H1 (cell line): ENCODE results near the gene TDRKH. TPM values are rescaled to one million over a fixed set of nuclear protein-coding genes. Genes with fewer than 3 reads are reported as not detected.
"Not testable (repeated sequence)": the region's sequence is repeated elsewhere in the genome, so short reads cannot be mapped to it uniquely, and the experiment has no call there.

Experiments used
- CTCF ChIA-PET: fragments of 300-600 bp; sonication (Branson Sonifier 250); formaldehyde crosslinking; loops from one replicate; lab custom pipeline; 2021; ENCODE audit not compliant: partially characterized antibody; lab: Charles Lee
- POLR2A ChIA-PET: fragments of 300-600 bp; sonication (Branson Sonifier 250); formaldehyde crosslinking; loops from one replicate; lab custom pipeline; 2021; ENCODE audit warnings: inconsistent platforms; ENCODE audit not compliant: partially characterized antibody; lab: Charles Lee
- DNase-seq, 2 experiments: peaks; one replicate each; pipeline versions ENCODE4 v3.0.0 to v3.0.0-alpha.2; 2010 to 2022; ENCODE audit warnings: low spot score in 2 of 2, low read depth in 1 of 2, mixed read lengths in 1 of 2
- FAIRE-seq: peaks from 2 replicates; lab custom pipeline; 2011; peaks lifted over from hg19 to GRCh38; lab: Jason Lieb, UNC
- H2AFZ ChIP-seq: 2 replicates; pipeline ENCODE4 v1.8.1; 2012; ENCODE audit warnings: low read length, inconsistent platforms
- H2AK5ac ChIP-seq: 2 replicates; pipeline ENCODE4 v1.6.1; 2013; ENCODE audit warnings: low read depth, low read length
- H2BK120ac ChIP-seq: replicated peaks from 2 replicates; pipeline ENCODE3; 2013; ENCODE audit warnings: low read depth, low read length, inconsistent platforms
- H2BK12ac ChIP-seq: 2 replicates; pipeline ENCODE4 v1.6.1; 2013; ENCODE audit warnings: low read depth, low read length
- H2BK15ac ChIP-seq: 2 replicates; pipeline ENCODE4 v1.6.1; 2013; ENCODE audit warnings: low read length
- H2BK20ac ChIP-seq: 2 replicates; pipeline ENCODE4 v1.6.1; 2013; ENCODE audit warnings: low read length
- H2BK5ac ChIP-seq: 2 replicates; pipeline ENCODE4 v1.6.1; 2013; ENCODE audit warnings: low read depth, low read length
- H3K14ac ChIP-seq: 2 replicates; pipeline ENCODE4 v1.6.1; 2013; ENCODE audit warnings: inconsistent platforms; ENCODE audit not compliant: insufficient read length
- H3K18ac ChIP-seq: 2 replicates; pipeline ENCODE4 v1.6.1; 2013; ENCODE audit warnings: low read length; ENCODE audit errors: extremely low read depth
- H3K23ac ChIP-seq: 2 replicates; pipeline ENCODE4 v1.6.1; 2013; ENCODE audit warnings: inconsistent platforms; ENCODE audit not compliant: insufficient read length
- H3K23me2 ChIP-seq: 2 replicates; pipeline ENCODE4 v1.6.1; 2013; ENCODE audit warnings: low read depth, low read length
- H3K27ac ChIP-seq: 2 replicates; pipeline ENCODE4 v1.6.1; 2011; ENCODE audit warnings: low read depth, low read length, inconsistent platforms
- H3K27me3 ChIP-seq, 4 experiments: replicated peaks in 1 of 4; 1 replicate in 1 of 4; 2 replicates in 3 of 4; pipeline versions ENCODE4 v1.6.1 to v1.8.1; 2011 to 2013; ENCODE audit warnings: low read length in 3 of 4, mild to moderate bottlenecking in 3 of 4, inconsistent platforms in 2 of 4, mixed read lengths in 2 of 4, moderate library complexity in 1 of 4; ENCODE audit not compliant: control insufficient read depth in 3 of 4, insufficient read depth in 3 of 4; ENCODE audit errors: extremely low read depth in 1 of 4
- H3K36me3 ChIP-seq, 4 experiments: 2 replicates each; pipeline versions ENCODE4 v1.6.1 to v1.8.1; 2011 to 2013; ENCODE audit warnings: mild to moderate bottlenecking in 4 of 4, low read length in 3 of 4, moderate library complexity in 2 of 4, control low read depth in 1 of 4, inconsistent platforms in 1 of 4; ENCODE audit not compliant: insufficient read depth in 4 of 4, control insufficient read depth in 2 of 4
- H3K4ac ChIP-seq: replicated peaks from 2 replicates; pipeline ENCODE3; 2013; ENCODE audit warnings: low read length, low read depth, mixed read lengths, inconsistent platforms; ENCODE audit not compliant: insufficient read length
- H3K4me1 ChIP-seq, 4 experiments: replicated peaks in 1 of 4; 1 replicate in 1 of 4; 2 replicates in 3 of 4; pipeline versions ENCODE4 v1.6.1 to v1.8.1; 2011 to 2013; ENCODE audit warnings: low read length in 3 of 4, inconsistent platforms in 2 of 4, mixed read lengths in 1 of 4; ENCODE audit not compliant: insufficient read depth in 4 of 4, control insufficient read depth in 3 of 4
- H3K4me2 ChIP-seq, 2 experiments: 2 replicates each; pipeline versions ENCODE4 v1.6.1 to v1.8.1; 2011 to 2013; ENCODE audit warnings: low read depth in 2 of 2, low read length in 2 of 2, control low read depth in 1 of 2, inconsistent platforms in 1 of 2, mild to moderate bottlenecking in 1 of 2; ENCODE audit not compliant: insufficient read depth in 1 of 2
- H3K4me3 ChIP-seq, 4 experiments: fragments of 200-600, 300-600 bp in 1 of 4; sonication (generic), shearing (Covaris generic), sonication (Bioruptor Twin) in 1 of 4; 2 replicates each; pipeline versions ENCODE4 v1.5.1 to v1.8.1; 2011 to 2016; ENCODE audit warnings: low read length in 4 of 4, low read depth in 3 of 4, control low read depth in 2 of 4, inconsistent platforms in 2 of 4, mild to moderate bottlenecking in 2 of 4, mixed read lengths in 1 of 4, moderate library complexity in 1 of 4; ENCODE audit not compliant: insufficient read depth in 2 of 4; ENCODE audit errors: extremely low read depth in 1 of 4
- H3K56ac ChIP-seq: replicated peaks from 2 replicates; pipeline ENCODE3; 2013; ENCODE audit warnings: low read depth, mild to moderate bottlenecking, mixed read lengths, low read length, inconsistent platforms; ENCODE audit not compliant: insufficient read length
- H3K79me1 ChIP-seq: 2 replicates; pipeline ENCODE4 v1.6.1; 2013; ENCODE audit warnings: low read depth, low read length, control low read depth
- H3K79me2 ChIP-seq, 2 experiments: 2 replicates each; pipeline versions ENCODE4 v1.6.1 to v1.8.1; 2012 to 2013; ENCODE audit warnings: low read length in 2 of 2, mild to moderate bottlenecking in 2 of 2, inconsistent platforms in 1 of 2; ENCODE audit not compliant: insufficient read depth in 2 of 2, control insufficient read depth in 1 of 2
- H3K9ac ChIP-seq, 4 experiments: replicated peaks in 1 of 4; 1 replicate in 1 of 4; 2 replicates in 3 of 4; pipeline versions ENCODE4 v1.6.1 to v1.8.1; 2011 to 2013; ENCODE audit warnings: low read depth in 3 of 4, low read length in 3 of 4, control low read depth in 2 of 4, mild to moderate bottlenecking in 2 of 4, moderate library complexity in 2 of 4, inconsistent platforms in 1 of 4; ENCODE audit errors: extremely low read depth in 1 of 4
- H3K9me3 ChIP-seq, 2 experiments: 2 replicates each; pipeline versions ENCODE4 v1.6.1 to v1.8.1; 2012 to 2013; ENCODE audit warnings: mild to moderate bottlenecking in 2 of 2, moderate library complexity in 2 of 2, control low read depth in 1 of 2, inconsistent platforms in 1 of 2, low read depth in 1 of 2, low read length in 1 of 2, mixed read lengths in 1 of 2; ENCODE audit not compliant: insufficient read depth in 2 of 2
- H4K20me1 ChIP-seq, 2 experiments: replicated peaks in 1 of 2; 2 replicates each; pipeline versions ENCODE3 to v1.8.1; 2011 to 2013; ENCODE audit warnings: inconsistent platforms in 2 of 2, low read length in 2 of 2, mild to moderate bottlenecking in 1 of 2; ENCODE audit not compliant: insufficient read depth in 2 of 2, control insufficient read depth in 1 of 2
- H4K5ac ChIP-seq: 2 replicates; pipeline ENCODE4 v1.6.1; 2013; ENCODE audit warnings: low read length, low read depth, mixed read lengths, inconsistent platforms; ENCODE audit not compliant: insufficient read length
- H4K8ac ChIP-seq: 2 replicates; pipeline ENCODE4 v1.8.0; 2013; ENCODE audit warnings: mild to moderate bottlenecking, moderate library complexity, low read length, inconsistent platforms; ENCODE audit not compliant: insufficient read depth; ENCODE audit errors: extremely low read depth
- H4K91ac ChIP-seq: replicated peaks from 2 replicates; pipeline ENCODE3; 2013; ENCODE audit warnings: low read length, mixed read lengths, inconsistent platforms; ENCODE audit not compliant: insufficient read length
- WGBS, 2 experiments: shearing (Covaris generic) in 1 of 2; methylation state at CpG; one replicate each; pipeline versions ENCODE4 v1.1.6 to v1.1.7; 2013 to 2015; ENCODE audit warnings: low lambda C conversion rate in 2 of 2, mixed read lengths in 2 of 2, inconsistent platforms in 1 of 2, low coverage in 1 of 2, missing lambda C conversion rate in 1 of 2; ENCODE audit not compliant: insufficient replicate concordance in 2 of 2, insufficient coverage in 1 of 2, insufficient read length in 1 of 2; ENCODE audit errors: extremely low coverage in 1 of 2, missing lambda C conversion rate in 1 of 2; 5-methylcytosine and 5-hydroxymethylcytosine counted together
- polyA plus RNA-seq, 7 experiments: library from polyadenylated mRNA; depleted of rRNA in 3 of 7; stranded (reverse) in 5 of 7; unstranded in 2 of 7; fragments of >200 nt in 5 of 7; fragments of 200-250 nt in 2 of 7; gene quantifications; 1 replicate in 5 of 7; 2 replicates in 1 of 7; 4 replicates in 1 of 7; pipeline versions ENCODE4 v1.2.1 to v1.2.3, GENCODE V29; 2011 to 2013; ENCODE audit warnings: missing spikeins in 2 of 7, mixed read lengths in 2 of 7
- total RNA-seq: library from RNA; stranded (reverse); fragmentation: NEBNext Ultra II Directional; extraction: Animal tissue kit (Norgen Biotek cat#: 25700); gene quantifications from 2 replicates; pipeline ENCODE4 v1.2.1, GENCODE V29; 2021

Gene TDRKH
- total and polyA plus RNA-seq, 2 of the 8 experiments (the other 6 are each of a cell fraction or from before 2014, with no cell fraction given): 9.9 to 26.1 TPM

- H3K56ac ChIP-seq, H4K91ac ChIP-seq, H3K9ac ChIP-seq, H3K79me2 ChIP-seq, H2BK120ac ChIP-seq, H3K79me1 ChIP-seq, H3K27ac ChIP-seq, FAIRE-seq, H4K8ac ChIP-seq, H2BK5ac ChIP-seq, H3K4me2 ChIP-seq, H3K4me3 ChIP-seq, H4K5ac ChIP-seq, H3K18ac ChIP-seq, H3K23ac ChIP-seq, H3K27me3 ChIP-seq, POLR2A ChIA-PET, H2BK12ac ChIP-seq, H3K4ac ChIP-seq, H3K9me3 ChIP-seq, H4K20me1 ChIP-seq, H2BK15ac ChIP-seq, H3K4me1 ChIP-seq, H2BK20ac ChIP-seq, H2AFZ ChIP-seq, H2AK5ac ChIP-seq, H3K23me2 ChIP-seq, H3K14ac ChIP-seq, DNase-seq: not testable (repeated sequence)
- peaks cover 0 to 25% (median 5%) of the 10 kb centered on the region in 4 experiments; a peak in 5 of 8 replicates for H3K36me3 ChIP-seq
- WGBS, 2 experiments: 90% methylated on average over 5 of the region's 5 CpGs; no CpG with 5 or more reads in 1 of the 2 experiments
- CTCF ChIA-PET: interaction anchor here (0.7 to 1.3 kb wide), 2 partner anchors 9 to 316 kb away, joined by 3 to 6 read pairs; partner anchors contain the start of gene TDRKH
Measured at GRCh38 chr1:151780736-151781135, 9.6 kb downstream of the TDRKH start.
